Measurements from ENCODE around the gene SLC9A5.

Gene SLC9A5

GRCh38 chr16:67277999-67278772, 29.4 kb downstream of the SLC9A5 start:
- Mint-ChIP-seq H3K4me1 (peaks cover 2% of the 10 kb centered on the region), H3K9me3 (no peaks in the 10 kb centered on the region), H3K4me3 (peak overlapping the region; percentile 73), H3K36me3 (ENCODE audit: low read depth) (no peaks in the 10 kb centered on the region), H3K27ac (no peak overlapping the region), H3K27me3 (ENCODE audit: low read depth, poor library complexity) (peaks cover 36% of the 10 kb centered on the region)
- DNase-seq = no peak
- no peak for TF ChIP-seq CTCF (IDR thresholded peaks at IDR 0.05)

GRCh38 chr16:67278773-67279295, 30.1 kb downstream of the SLC9A5 start:
- Mint-ChIP-seq H3K27ac (no peak overlapping the region), H3K9me3 (no peaks in the 10 kb centered on the region), H3K4me3 (peak overlapping the region; percentile 73), H3K36me3 (ENCODE audit: low read depth) (no peaks in the 10 kb centered on the region), H3K4me1 (peaks cover 8% of the 10 kb centered on the region), H3K27me3 (ENCODE audit: low read depth, poor library complexity) (peaks cover 40% of the 10 kb centered on the region)
- no peak for DNase-seq
- no peak for TF ChIP-seq CTCF (IDR thresholded peaks at IDR 0.05)

GRCh38 chr16:67279296-67280089, 30.7 kb downstream of the SLC9A5 start, which contains the start of gene PLEKHG4:
Gene PLEKHG4 (plus strand): TSS chr16:67279532. CDS start chr16:67280045, 513 bp downstream.
- DNase-seq = peak; percentile 82
- Mint-ChIP-seq H3K36me3 (ENCODE audit: low read depth) (no peaks in the 10 kb centered on the region), H3K9me3 (no peaks in the 10 kb centered on the region), H3K4me3 (peak within 1 kb of the TSS; percentile 73), H3K4me1 (peaks cover 11% of the 10 kb centered on the region), H3K27ac (no peak within 1 kb of the TSS), H3K27me3 (ENCODE audit: low read depth, poor library complexity) (peaks cover 41% of the 10 kb centered on the region)
- TF ChIP-seq CTCF (IDR thresholded peaks at IDR 0.05) = peak; percentile 33

- DNase-seq = no peak
- peaks cover 11% of the 10 kb centered on the region for H3K4me1 Mint-ChIP-seq
- no peaks in the 10 kb centered on the region for H3K9me3 Mint-ChIP-seq
- TF ChIP-seq CTCF (IDR thresholded peaks at IDR 0.05) = no peak
- peaks cover 41% of the 10 kb centered on the region for H3K27me3 Mint-ChIP-seq (ENCODE audit: low read depth, poor library complexity)
- no peak overlapping the region for H3K27ac Mint-ChIP-seq
- H3K36me3 Mint-ChIP-seq (ENCODE audit: low read depth) = no peaks in the 10 kb centered on the region
- H3K4me3 Mint-ChIP-seq = no peak overlapping the region
Measured at GRCh38 chr16:67280090-67281015, 31.6 kb downstream of the SLC9A5 start.

GRCh38 chr16:67281536-67282446, 33.0 kb downstream of the SLC9A5 start:
- peaks cover 44% of the 10 kb centered on the region for H3K27me3 Mint-ChIP-seq (ENCODE audit: low read depth, poor library complexity)
- no peak overlapping the region for H3K27ac Mint-ChIP-seq
- no peak for TF ChIP-seq CTCF (IDR thresholded peaks at IDR 0.05)
- no peak for DNase-seq
- H3K36me3 Mint-ChIP-seq (ENCODE audit: low read depth) = no peaks in the 10 kb centered on the region
- H3K9me3 Mint-ChIP-seq = no peaks in the 10 kb centered on the region
- H3K4me1 Mint-ChIP-seq = peaks cover 11% of the 10 kb centered on the region
- H3K4me3 Mint-ChIP-seq = no peak overlapping the region
